Vagina (tissue), 2 donors: ENCODE results near the gene POLR2E.

Experiments used
- CTCF ChIP-seq, 3 experiments: fragments of 450-650 bp in 2 of 3; fragments of 200-600 bp in 1 of 3; sonication (generic) in 1 of 3; IDR thresholded peaks; one replicate each; pipeline ENCODE4 v1.5.1; 2017 to 2019; ENCODE audit warnings: antibody characterized with exemption in 3 of 3, mild to moderate bottlenecking in 2 of 3, moderate library complexity in 2 of 3
- POLR2A ChIP-seq, 2 donors: fragments of 450-650 bp; IDR thresholded peaks; one replicate each; pipeline ENCODE4 v1.6.1; 2017; ENCODE audit warnings: antibody characterized with exemption in 2 of 2, mild to moderate bottlenecking in 2 of 2, moderate library complexity in 2 of 2
- POLR2AphosphoS5 ChIP-seq, 2 donors: sonication (generic); formaldehyde crosslinking; IDR thresholded peaks; one replicate each; pipeline ENCODE4 v1.9.0; 2017; ENCODE audit warnings: antibody characterized with exemption in 2 of 2, mild to moderate bottlenecking in 2 of 2, low read depth in 1 of 2; ENCODE audit not compliant: insufficient read depth in 1 of 2

DNA sequence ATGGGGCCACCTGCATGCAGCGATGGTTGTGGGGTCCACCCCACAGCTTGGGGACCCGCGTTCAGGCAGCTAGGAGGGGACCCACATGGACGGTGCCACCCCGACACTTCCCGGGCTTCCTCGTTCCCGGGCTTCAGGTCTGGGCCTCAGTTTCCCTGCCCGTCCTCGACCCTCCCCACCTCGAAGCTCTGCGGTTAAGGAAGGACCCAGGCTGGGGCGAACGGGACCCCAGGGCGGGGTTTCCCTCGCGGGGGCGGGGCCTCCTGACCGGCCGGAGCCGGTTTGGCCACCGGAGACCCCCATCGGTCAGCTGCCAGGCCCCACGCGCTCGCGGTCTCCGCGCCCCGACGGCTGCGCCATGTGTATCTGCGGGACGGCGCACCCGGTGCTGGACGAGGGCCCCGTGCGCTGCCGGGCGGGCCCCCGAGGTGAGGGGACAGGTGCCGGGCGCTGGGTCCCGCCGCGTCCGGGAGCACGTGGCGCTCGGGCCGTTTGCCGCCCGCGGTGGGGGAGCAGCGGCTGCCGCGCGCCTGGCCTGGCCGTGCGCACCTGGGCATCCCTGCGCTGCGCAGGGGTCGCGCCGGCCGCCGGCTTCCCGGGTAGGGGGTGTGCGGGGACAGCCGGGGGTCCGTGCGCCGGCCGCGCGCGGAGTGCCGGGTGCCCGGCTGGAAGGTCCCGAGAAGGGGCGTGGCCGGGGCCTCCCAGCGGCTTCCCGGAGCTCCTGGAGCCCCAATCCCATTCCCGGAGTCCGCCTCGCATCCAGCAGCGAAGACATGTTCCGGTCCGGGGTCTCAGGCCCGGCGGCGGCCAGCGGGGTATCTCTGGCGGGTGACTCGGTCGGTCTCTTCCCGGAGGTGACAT is 24.0 kb downstream of the POLR2E start:
- TF ChIP-seq CTCF (IDR thresholded peaks at IDR 0.05) (no peak), POLR2AphosphoS5 (IDR thresholded peaks at IDR 0.05; ENCODE audit: insufficient read depth in 1 of 2, low read depth in 1 of 2) (no peak), POLR2A (IDR thresholded peaks at IDR 0.05) (no peak)
